ENCODE measurements around the gene TF. TPM values are rescaled to one million over a fixed set of nuclear protein-coding genes. Genes with fewer than 3 reads are reported as not detected.

The TF gene
- total and polyA plus RNA-seq, 4 donors: 5,045 to 9,659 (median 6,266) TPM

DNA sequence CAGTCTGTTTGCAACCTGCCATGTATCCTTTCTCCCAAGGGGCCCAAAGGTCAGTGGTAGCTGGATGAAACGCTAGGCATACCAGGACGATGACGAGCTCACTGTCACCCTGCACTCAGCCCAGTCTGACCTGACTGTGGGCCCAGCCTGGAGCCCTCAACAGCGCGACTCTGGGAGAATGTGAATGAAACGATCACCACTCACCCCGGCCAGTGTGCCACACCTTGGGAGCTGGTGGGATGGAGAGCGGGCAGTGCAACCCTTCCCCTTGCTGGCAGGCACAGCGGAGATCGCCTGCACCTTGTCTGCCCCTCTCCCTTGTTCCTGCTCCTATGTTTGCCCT, 86.6 kb downstream of the TF start:
- DNase-seq (ENCODE audit: low spot score): no peak
- Histone ChIP-seq H3K27ac (ENCODE audit: low read depth in 1 of 2, low read length in 2 of 2) (no peak overlapping the region), H3K9me3 (ENCODE audit: control insufficient read depth in 4 of 4, low read length in 3 of 4) (no peaks in the 10 kb centered on the region), H3K36me3 (ENCODE audit: control insufficient read depth in 4 of 4, insufficient read depth in 3 of 4, low read depth in 1 of 4, low read length in 3 of 4) (no peaks in the 10 kb centered on the region), H3K9ac (ENCODE audit: low read depth in 1 of 2, low read length in 2 of 2) (no peak overlapping the region), H3K4me3 (ENCODE audit: low read depth in 1 of 3, low read length in 3 of 3) (no peak overlapping the region), H3K27me3 (ENCODE audit: control insufficient read depth in 4 of 4, insufficient read depth in 4 of 4, low read length in 3 of 4) (no peaks in the 10 kb centered on the region), H3K4me1 (ENCODE audit: control insufficient read depth in 4 of 4, insufficient read depth in 4 of 4, low read length in 3 of 4) (no peaks in the 10 kb centered on the region)
- TF ChIP-seq HNF4A (conservative IDR thresholded peaks at IDR 0.05): no peak
- no peak for TF ChIP-seq SP1 (IDR thresholded peaks at IDR 0.05)
- TF ChIP-seq FOXA1 (IDR thresholded peaks at IDR 0.05): no peak
- TF ChIP-seq YY1 (IDR thresholded peaks at IDR 0.05): no peak
- no peak for TF ChIP-seq REST (IDR thresholded peaks at IDR 0.05)
- TF ChIP-seq ATF3 (IDR thresholded peaks at IDR 0.05): no peak
- TF ChIP-seq, protein P1, sequence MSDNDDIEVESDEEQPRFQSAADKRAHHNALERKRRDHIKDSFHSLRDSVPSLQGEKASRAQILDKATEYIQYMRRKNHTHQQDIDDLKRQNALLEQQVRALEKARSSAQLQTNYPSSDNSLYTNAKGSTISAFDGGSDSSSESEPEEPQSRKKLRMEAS (IDR thresholded peaks at IDR 0.05): no peak
- no peak for TF ChIP-seq HNF4G (IDR thresholded peaks at IDR 0.05)
- TF ChIP-seq CTCF (IDR thresholded peaks at IDR 0.05; ENCODE audit: low read depth, low read length, missing input control): no peak
- TF ChIP-seq RAD21 (IDR thresholded peaks at IDR 0.05): no peak
- no peak for TF ChIP-seq FOXA2 (IDR thresholded peaks at IDR 0.05)
- TF ChIP-seq, protein P2, sequence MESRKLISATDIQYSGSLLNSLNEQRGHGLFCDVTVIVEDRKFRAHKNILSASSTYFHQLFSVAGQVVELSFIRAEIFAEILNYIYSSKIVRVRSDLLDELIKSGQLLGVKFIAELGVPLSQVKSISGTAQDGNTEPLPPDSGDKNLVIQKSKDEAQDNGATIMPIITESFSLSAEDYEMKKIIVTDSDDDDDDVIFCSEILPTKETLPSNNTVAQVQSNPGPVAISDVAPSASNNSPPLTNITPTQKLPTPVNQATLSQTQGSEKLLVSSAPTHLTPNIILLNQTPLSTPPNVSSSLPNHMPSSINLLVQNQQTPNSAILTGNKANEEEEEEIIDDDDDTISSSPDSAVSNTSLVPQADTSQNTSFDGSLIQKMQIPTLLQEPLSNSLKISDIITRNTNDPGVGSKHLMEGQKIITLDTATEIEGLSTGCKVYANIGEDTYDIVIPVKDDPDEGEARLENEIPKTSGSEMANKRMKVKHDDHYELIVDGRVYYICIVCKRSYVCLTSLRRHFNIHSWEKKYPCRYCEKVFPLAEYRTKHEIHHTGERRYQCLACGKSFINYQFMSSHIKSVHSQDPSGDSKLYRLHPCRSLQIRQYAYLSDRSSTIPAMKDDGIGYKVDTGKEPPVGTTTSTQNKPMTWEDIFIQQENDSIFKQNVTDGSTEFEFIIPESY (IDR thresholded peaks at IDR 0.05): no peak
- no peak for TF ChIP-seq JUND (IDR thresholded peaks at IDR 0.05)
- no peak for TF ChIP-seq TAF1 (conservative IDR thresholded peaks at IDR 0.05)
- TF ChIP-seq GABPA (IDR thresholded peaks at IDR 0.05 in 1 of 2, conservative IDR thresholded peaks at IDR 0.05 in 1 of 2): no peak
- TF ChIP-seq EGR1 (IDR thresholded peaks at IDR 0.05; ENCODE audit: low read depth in 2 of 2): no peak
- no peak for TF ChIP-seq RXRA (IDR thresholded peaks at IDR 0.05)
- TF ChIP-seq NR2F2 (IDR thresholded peaks at IDR 0.05): no peak
- 95% methylated on average over 10 of the region's 10 CpGs for WGBS
